Measurements from ENCODE around the gene R3HDM4.

DNA sequence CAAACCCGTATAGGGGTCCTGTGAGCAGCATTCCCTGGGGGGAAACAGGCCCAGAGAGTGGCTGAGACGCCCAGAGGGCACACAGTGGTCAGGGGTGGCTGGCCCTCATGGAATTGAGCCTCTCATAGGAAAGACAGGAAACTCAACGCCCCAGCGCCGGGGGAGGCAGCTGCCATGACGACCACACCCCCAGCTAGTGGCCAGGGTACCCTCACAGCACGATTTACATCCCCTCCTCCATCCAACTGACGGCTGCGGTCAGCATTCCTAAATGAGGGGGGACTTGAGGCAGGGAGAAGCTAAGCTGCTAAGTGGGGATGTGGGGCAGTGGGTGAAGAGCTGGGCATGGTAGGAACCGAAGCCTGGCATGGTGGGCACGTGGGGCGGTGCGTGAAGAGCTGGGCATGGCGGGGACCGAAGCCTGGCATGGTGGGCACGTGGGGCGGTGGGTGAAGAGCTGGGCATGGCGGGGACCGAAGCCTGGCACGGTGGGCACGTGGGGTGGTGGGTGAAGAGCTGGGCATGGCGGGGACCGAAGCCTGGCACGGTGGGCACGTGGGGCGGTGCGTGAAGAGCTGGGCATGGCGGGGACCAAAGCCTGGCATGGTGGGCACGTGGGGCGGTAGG, 30.0 kb downstream of the R3HDM4 start:
- TF ChIP-seq GATA2 (IDR thresholded peaks at IDR 0.05; ENCODE audit: low read depth, low read length) (no peak), GATA3 (IDR thresholded peaks at IDR 0.05; ENCODE audit: low read depth, low read length) (no peak)

All from SH-SY5Y (cell line).